ENCODE results near the gene MPPED2. TPM values are rescaled to one million over a fixed set of nuclear protein-coding genes. Genes with fewer than 3 reads are reported as not detected.

MPPED2 gene
- total RNA-seq, 1 experiment from 2014 or later: 3.7 TPM

- no peak for DNase-seq (ENCODE audit: low read depth, low spot score)
- in situ Hi-C loops (cut with HindIII; ENCODE audit: low pct_unique_long_range_greater_than_20kb, low sequenced_read_pairs): no loop called here
Observed at GRCh38 chr11:30477061-30477460, 109.1 kb downstream of the MPPED2 start.

GRCh38 chr11:30474151-30474954 is 111.8 kb downstream of the MPPED2 start:
- in situ Hi-C loops (cut with HindIII; ENCODE audit: low pct_unique_long_range_greater_than_20kb, low sequenced_read_pairs): no loop called here
- DNase-seq (ENCODE audit: low read depth, low spot score): peak; percentile 21

GRCh38 chr11:30471244-30471643 is 114.9 kb downstream of the MPPED2 start:
- in situ Hi-C loops (cut with HindIII; ENCODE audit: low pct_unique_long_range_greater_than_20kb, low sequenced_read_pairs): no loop called here
- DNase-seq (ENCODE audit: low read depth, low spot score): peak; percentile 49

GRCh38 chr11:30468881-30469280 is 117.3 kb downstream of the MPPED2 start:
- in situ Hi-C loops (cut with HindIII; ENCODE audit: low pct_unique_long_range_greater_than_20kb, low sequenced_read_pairs): no loop called here
- no peak for DNase-seq (ENCODE audit: low read depth, low spot score)

- no peak for DNase-seq (ENCODE audit: low read depth, low spot score)
- in situ Hi-C loops (cut with HindIII; ENCODE audit: low pct_unique_long_range_greater_than_20kb, low sequenced_read_pairs): no loop called here
Observed at GRCh38 chr11:30467176-30467575, 119.0 kb downstream of the MPPED2 start.

GRCh38 chr11:30465623-30466022 is 120.5 kb downstream of the MPPED2 start:
- in situ Hi-C loops (cut with HindIII; ENCODE audit: low pct_unique_long_range_greater_than_20kb, low sequenced_read_pairs): no loop called here

GRCh38 chr11:30465192-30465591 is 121.0 kb downstream of the MPPED2 start:
- in situ Hi-C loops (cut with HindIII; ENCODE audit: low pct_unique_long_range_greater_than_20kb, low sequenced_read_pairs): no loop called here
- no peak for DNase-seq (ENCODE audit: low read depth, low spot score)

More at GRCh38 chr11:30465623-30466022, 120.5 kb downstream of the MPPED2 start:
- no peak for DNase-seq (ENCODE audit: low read depth, low spot score)

- in situ Hi-C loops (cut with HindIII; ENCODE audit: low pct_unique_long_range_greater_than_20kb, low sequenced_read_pairs): no loop called here
- DNase-seq (ENCODE audit: low read depth, low spot score): no peak
Observed at GRCh38 chr11:30463266-30463665, 122.9 kb downstream of the MPPED2 start.

- in situ Hi-C loops (cut with HindIII; ENCODE audit: low pct_unique_long_range_greater_than_20kb, low sequenced_read_pairs): no loop called here
- DNase-seq (ENCODE audit: low read depth, low spot score): no peak
Observed at GRCh38 chr11:30462421-30462820, 123.7 kb downstream of the MPPED2 start.

- in situ Hi-C loops (cut with HindIII; ENCODE audit: low pct_unique_long_range_greater_than_20kb, low sequenced_read_pairs): no loop called here
- DNase-seq (ENCODE audit: low read depth, low spot score): no peak
Observed at GRCh38 chr11:30459821-30460220, 126.3 kb downstream of the MPPED2 start.

GRCh38 chr11:30459306-30459705 is 126.8 kb downstream of the MPPED2 start:
- in situ Hi-C loops (cut with HindIII; ENCODE audit: low pct_unique_long_range_greater_than_20kb, low sequenced_read_pairs): no loop called here
- DNase-seq (ENCODE audit: low read depth, low spot score): no peak

- no peak for DNase-seq (ENCODE audit: low read depth, low spot score)
- in situ Hi-C loops (cut with HindIII; ENCODE audit: low pct_unique_long_range_greater_than_20kb, low sequenced_read_pairs): no loop called here
Observed at GRCh38 chr11:30458541-30458940, 127.6 kb downstream of the MPPED2 start.

GRCh38 chr11:30457087-30457486 is 129.1 kb downstream of the MPPED2 start:
- in situ Hi-C loops (cut with HindIII; ENCODE audit: low pct_unique_long_range_greater_than_20kb, low sequenced_read_pairs): no loop called here
- DNase-seq (ENCODE audit: low read depth, low spot score): no peak

- DNase-seq (ENCODE audit: low read depth, low spot score): no peak
- in situ Hi-C loops (cut with HindIII; ENCODE audit: low pct_unique_long_range_greater_than_20kb, low sequenced_read_pairs): no loop called here
Observed at GRCh38 chr11:30455025-30455424, 131.1 kb downstream of the MPPED2 start.

- DNase-seq (ENCODE audit: low read depth, low spot score): no peak
- in situ Hi-C loops (cut with HindIII; ENCODE audit: low pct_unique_long_range_greater_than_20kb, low sequenced_read_pairs): no loop called here
Observed at GRCh38 chr11:30454541-30454940, 131.6 kb downstream of the MPPED2 start.

GRCh38 chr11:30454111-30454510 is 132.0 kb downstream of the MPPED2 start:
- in situ Hi-C loops (cut with HindIII; ENCODE audit: low pct_unique_long_range_greater_than_20kb, low sequenced_read_pairs): no loop called here
- no peak for DNase-seq (ENCODE audit: low read depth, low spot score)

- in situ Hi-C loops (cut with HindIII; ENCODE audit: low pct_unique_long_range_greater_than_20kb, low sequenced_read_pairs): no loop called here
- no peak for DNase-seq (ENCODE audit: low read depth, low spot score)
Observed at GRCh38 chr11:30453705-30454104, 132.4 kb downstream of the MPPED2 start.

- in situ Hi-C loops (cut with HindIII; ENCODE audit: low pct_unique_long_range_greater_than_20kb, low sequenced_read_pairs): no loop called here
- DNase-seq (ENCODE audit: low read depth, low spot score): no peak
Observed at GRCh38 chr11:30452842-30453241, 133.3 kb downstream of the MPPED2 start.

- in situ Hi-C loops (cut with HindIII; ENCODE audit: low pct_unique_long_range_greater_than_20kb, low sequenced_read_pairs): no loop called here
- DNase-seq (ENCODE audit: low read depth, low spot score): no peak
Observed at GRCh38 chr11:30452114-30452513, 134.0 kb downstream of the MPPED2 start.
